ENCODE measurements around the gene ARHGEF28.

ARHGEF28 gene

DNA sequence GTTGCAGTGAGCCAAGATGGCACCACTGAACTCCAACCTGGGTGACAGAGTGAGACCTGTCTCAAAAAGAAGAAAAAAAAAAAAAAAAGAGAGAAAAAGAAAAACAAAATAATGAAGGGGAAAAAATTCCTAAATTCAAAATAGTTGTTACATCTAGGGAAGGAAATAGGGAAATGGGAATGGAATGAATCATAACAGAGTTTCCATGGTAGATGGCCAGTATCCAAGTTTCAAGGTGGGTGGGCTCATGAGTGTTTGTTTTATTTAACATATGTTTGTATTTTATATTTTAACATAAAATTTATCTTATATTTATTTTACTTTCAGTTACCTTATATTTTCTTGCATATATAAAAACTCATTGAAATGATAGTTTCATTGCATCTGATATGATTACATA lies 215.6 kb downstream of the ARHGEF28 start:
- no peak for DNase-seq (ENCODE audit: low read depth)
- H3K4me3 ChIP-seq (ENCODE audit: low read length), result no peak overlapping the region
- TF ChIP-seq, protein P1, sequence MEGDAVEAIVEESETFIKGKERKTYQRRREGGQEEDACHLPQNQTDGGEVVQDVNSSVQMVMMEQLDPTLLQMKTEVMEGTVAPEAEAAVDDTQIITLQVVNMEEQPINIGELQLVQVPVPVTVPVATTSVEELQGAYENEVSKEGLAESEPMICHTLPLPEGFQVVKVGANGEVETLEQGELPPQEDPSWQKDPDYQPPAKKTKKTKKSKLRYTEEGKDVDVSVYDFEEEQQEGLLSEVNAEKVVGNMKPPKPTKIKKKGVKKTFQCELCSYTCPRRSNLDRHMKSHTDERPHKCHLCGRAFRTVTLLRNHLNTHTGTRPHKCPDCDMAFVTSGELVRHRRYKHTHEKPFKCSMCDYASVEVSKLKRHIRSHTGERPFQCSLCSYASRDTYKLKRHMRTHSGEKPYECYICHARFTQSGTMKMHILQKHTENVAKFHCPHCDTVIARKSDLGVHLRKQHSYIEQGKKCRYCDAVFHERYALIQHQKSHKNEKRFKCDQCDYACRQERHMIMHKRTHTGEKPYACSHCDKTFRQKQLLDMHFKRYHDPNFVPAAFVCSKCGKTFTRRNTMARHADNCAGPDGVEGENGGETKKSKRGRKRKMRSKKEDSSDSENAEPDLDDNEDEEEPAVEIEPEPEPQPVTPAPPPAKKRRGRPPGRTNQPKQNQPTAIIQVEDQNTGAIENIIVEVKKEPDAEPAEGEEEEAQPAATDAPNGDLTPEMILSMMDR (conservative IDR thresholded peaks at IDR 0.05; ENCODE audit: low read depth, low read length), result no peak

DNA sequence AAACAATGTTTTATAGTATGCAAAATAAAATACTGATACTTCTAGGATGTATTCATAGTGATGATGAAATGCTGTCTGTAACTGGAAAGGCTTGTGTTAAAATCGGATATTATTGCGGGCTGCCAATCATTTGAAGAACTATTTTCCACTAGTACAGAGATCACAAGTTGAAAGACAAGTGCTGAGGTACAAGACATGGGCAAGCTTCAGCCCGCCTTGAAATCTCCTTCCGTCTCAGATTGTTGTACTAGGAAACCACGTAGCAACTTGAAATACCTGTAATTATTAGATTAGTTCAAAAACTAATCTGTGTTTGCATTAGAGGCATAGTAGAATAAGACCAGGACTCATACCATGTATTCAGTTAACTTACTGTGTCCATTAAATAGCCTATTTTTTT lies 218.2 kb downstream of the ARHGEF28 start:
- TF ChIP-seq, protein P1 (conservative IDR thresholded peaks at IDR 0.05; ENCODE audit: low read depth, low read length), result no peak
- no peak for DNase-seq (ENCODE audit: low read depth)
- no peak overlapping the region for H3K4me3 ChIP-seq (ENCODE audit: low read length)

DNA sequence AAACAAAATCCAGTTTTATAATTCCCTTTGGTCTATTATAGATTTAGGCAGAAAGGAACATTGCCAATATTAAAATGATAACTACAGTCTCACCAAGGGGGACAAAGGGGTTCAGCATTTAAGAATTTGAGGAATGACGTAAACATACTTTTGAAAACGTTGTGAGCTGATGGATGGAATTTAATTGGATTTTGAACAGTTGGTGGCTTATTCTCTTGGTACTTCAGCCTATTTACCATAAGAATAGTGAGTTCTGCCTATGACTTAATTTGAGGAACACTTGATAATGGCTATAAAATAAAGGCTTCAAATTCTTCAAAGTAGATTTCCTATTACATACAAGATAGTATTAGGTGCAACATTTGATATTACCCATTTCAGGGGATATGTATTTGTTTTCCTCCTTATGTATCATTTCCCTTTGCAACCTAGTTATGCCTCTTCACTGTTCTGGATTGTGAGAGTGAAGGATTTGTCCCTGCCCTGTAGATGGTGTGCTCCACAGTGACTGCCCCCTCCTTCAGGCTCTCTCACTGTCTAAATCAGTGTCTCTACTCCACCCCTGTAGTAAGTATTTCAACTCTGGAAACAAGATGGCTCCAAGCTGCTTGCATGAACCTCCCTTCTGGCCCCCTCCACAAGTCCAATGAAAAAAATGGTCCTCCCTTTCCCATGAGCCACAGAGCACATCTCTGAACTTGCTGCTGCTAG lies 225.6 kb downstream of the ARHGEF28 start:
- TF ChIP-seq, protein P1 (conservative IDR thresholded peaks at IDR 0.05; ENCODE audit: low read depth, low read length), result no peak
- DNase-seq (ENCODE audit: low read depth), result no peak
- no peak overlapping the region for H3K4me3 ChIP-seq (ENCODE audit: low read length)

GRCh38 chr5:73853091-73853490 lies 227.1 kb downstream of the ARHGEF28 start:
- DNase-seq (ENCODE audit: low read depth), result no peak
- no peak overlapping the region for H3K4me3 ChIP-seq (ENCODE audit: low read length)
- TF ChIP-seq, protein P1 (conservative IDR thresholded peaks at IDR 0.05; ENCODE audit: low read depth, low read length), result no peak

- H3K4me3 ChIP-seq (ENCODE audit: low read length), result no peak overlapping the region
- DNase-seq (ENCODE audit: low read depth), result no peak
- TF ChIP-seq, protein P1 (conservative IDR thresholded peaks at IDR 0.05; ENCODE audit: low read depth, low read length), result no peak
Observed at GRCh38 chr5:73856997-73857396, 231.0 kb downstream of the ARHGEF28 start.

GRCh38 chr5:73857446-73857845 lies 231.4 kb downstream of the ARHGEF28 start:
- TF ChIP-seq, protein P1 (conservative IDR thresholded peaks at IDR 0.05; ENCODE audit: low read depth, low read length), result no peak
- no peak for DNase-seq (ENCODE audit: low read depth)
- H3K4me3 ChIP-seq (ENCODE audit: low read length), result no peak overlapping the region

- TF ChIP-seq, protein P1 (conservative IDR thresholded peaks at IDR 0.05; ENCODE audit: low read depth, low read length), result no peak
- no peak overlapping the region for H3K4me3 ChIP-seq (ENCODE audit: low read length)
- no peak for DNase-seq (ENCODE audit: low read depth)
Observed at GRCh38 chr5:73858054-73858453, 232.1 kb downstream of the ARHGEF28 start.
